ENCODE measurements around the gene ADK.

The ADK gene

DNA sequence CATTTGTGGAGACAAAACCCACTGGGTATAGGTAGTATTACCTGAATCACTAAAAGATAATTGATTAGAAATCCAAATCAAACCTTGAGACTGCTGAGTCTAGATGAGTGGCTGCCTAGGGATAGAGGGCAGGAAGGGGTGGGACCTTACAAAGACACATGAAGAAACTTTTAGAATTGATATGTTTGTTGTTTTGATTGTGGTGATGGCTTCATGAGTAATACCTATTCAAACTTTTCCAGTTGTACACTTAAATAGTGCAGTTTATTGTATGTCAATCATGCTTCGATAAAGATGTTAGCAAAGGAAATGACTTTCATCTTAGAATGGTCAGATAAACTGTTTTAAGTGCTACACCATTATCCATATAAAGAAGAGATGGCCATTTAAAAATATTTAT is 486.7 kb downstream of the ADK start:
- DNase-seq: no peak

DNA sequence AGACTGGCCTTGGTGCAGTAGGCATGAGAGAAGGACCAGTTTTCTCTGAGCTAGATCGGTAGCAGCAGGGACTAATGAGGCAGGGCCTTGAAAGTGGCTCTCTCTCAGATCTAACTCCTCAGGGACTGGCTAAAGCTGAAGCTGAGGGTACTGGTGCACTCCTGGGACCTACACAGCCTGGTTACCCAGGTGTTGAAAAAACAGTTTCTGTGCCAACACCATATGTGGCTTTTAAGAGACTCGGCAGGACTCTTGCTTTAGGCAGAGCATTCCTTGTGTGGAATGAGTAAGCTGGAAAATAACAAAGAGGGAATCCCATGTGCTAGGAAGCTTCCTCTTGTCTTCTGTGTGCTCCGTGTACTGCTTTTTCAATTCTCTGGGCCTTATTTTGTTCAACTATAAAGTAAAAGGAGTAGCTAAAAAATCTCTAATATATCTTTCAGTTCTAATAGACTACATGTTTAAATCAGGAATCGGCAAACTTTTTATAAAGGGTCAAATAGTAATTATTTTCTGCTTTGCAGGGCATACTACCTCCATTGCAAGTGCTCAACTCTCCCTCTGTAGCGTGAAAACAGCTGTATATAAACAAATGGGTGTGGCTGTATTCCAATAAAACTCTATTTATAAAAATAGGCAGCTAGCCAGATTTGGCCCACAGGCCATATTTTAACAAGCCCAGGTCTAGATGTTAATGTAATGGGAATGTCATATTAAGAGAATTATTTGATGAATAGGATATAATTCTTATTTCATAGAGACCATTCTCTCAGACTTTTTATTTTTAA is 489.3 kb downstream of the ADK start:
- DNase-seq: no peak

DNA sequence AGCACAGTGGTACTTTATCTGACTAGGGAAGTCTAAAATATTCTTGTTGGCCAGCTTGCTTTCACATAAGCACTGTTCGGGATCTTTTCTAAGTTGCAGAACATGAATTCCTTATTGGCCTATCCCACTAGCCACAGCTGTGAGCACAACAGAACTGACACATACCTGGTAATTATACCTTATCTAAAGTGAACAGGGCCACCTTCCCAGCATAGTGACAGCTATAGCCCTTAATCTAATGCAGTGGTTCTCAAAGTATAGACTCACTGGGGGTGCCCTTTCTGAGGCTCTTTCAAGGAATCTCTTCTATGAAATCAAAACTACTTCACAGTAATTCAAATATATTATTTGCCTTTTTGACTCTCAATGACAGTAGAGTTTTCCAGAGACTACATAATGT is 490.6 kb downstream of the ADK start:
- no peak for DNase-seq

DNA sequence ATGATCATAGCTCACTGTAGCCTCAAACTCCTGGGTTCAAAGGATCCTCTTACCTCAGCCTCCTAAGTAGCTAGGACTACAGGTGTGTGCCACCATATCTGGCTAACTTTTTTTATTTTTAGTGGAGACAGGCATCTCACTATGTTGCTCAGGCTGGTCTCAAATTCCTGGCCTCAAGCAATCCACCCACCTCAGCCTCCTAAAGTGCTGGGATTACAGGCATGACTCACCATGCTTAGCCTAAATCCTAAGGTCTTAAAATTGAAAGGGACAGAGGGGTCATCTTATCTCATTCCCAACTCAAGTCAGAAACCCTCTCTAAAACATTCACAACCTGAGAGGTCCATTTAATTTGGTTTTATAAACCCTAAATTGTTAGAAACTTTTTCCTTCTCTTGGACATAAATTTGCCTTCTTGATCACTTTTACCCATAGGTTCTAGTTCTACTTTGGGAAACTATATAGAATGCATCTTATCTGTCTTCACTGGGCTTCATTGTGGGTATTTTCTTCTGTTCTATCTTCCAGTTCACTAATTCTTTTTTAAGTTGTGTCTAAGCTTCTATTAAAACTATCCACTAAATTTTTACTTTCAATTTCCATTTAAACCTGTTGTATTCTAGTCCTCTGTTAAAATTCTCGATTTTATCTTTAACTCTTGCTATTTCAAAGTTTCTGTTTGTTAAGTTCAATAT is 492.0 kb downstream of the ADK start:
- no peak for DNase-seq

DNA sequence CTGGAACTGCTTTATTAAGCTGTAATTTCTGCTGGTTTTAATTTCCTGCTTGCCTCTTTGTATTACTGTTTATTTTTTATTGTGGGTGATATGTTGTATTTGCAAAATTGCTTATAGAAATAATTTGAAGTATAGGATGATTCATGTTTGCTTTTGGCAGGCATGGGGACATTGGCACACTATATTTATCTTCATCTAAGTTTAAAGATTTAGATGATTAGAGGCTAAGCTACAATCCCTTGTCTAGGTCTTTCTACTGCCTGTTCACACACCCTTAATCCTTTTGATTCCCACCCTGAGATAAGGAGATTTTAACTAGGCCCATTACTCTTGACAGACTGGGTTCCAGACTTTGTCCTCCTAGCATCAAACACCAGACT is 492.6 kb downstream of the ADK start:
- no peak for DNase-seq

DNA sequence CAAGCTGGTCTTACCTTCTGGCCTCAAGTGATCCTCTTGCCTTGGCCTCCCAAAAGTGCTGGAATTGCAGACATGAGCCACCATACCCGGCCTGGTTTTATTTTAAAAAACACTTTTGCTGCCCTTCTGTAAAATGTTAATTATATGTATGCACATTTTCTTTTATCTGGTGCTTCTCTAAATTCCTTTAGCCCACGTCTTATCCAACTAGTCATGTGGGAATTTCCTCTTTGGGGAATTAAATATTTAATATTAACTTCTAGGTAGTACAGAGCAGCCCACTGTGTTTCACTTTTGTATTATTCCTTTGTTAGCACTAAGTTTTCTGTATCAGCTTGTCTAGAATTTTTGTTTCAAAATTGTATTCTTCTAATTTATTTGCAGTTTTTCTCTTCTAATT is 493.7 kb downstream of the ADK start:
- DNase-seq: no peak

DNA sequence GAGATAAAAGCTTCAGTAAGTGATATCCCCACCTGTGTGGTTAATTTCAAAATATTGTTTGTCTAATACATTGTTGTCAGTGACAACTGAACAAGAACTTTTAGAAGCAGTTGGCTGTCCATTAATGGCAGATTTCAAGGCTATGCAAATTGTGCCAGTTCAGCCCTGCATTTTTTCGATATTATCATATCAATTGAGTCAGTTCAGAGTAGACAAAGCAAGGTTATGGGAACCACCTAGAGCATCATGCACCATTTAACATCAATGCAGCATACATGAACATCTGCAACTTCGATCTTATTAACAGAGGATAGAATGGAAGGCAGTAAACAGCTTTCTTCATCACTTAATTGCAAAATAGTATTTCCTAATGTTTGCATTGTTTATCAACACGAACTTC is 494.7 kb downstream of the ADK start:
- DNase-seq: no peak

DNA sequence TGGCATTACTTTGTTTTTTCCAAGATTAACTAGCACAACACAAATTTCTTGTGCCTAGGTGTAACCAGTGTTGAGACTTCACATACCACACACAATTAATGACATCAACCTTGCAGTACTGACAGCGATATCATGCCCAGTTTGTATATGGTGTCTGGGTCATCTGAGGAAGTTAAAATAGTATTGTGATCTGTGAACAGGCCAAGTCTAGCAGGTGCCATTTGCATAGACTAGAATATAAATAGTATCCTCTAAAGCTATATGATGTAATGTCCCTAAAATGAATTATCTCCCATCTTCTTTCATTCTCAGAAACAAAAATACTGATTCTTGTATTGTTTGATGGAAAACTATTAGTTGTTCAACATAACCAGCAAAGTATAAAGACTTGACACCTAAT is 499.6 kb downstream of the ADK start:
- DNase-seq: no peak

DNA sequence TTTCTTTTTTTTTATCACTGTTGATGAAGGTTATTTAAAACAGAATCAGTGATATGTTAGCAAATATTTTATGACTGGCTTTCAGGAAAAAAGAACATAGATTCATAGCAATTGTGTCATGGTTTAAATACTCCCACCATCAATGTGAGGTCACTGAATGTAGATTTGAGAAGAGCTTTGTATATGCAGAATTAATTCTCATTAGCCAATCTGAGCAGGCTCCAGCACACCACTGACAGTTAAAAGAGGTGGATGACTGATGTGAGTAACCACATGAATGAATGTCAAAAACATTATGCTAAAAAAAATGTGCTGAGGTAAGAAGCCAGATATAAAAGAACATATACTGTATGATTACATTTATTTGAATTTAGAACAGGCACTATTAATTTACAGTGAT is 500.5 kb downstream of the ADK start:
- no peak for DNase-seq

DNA sequence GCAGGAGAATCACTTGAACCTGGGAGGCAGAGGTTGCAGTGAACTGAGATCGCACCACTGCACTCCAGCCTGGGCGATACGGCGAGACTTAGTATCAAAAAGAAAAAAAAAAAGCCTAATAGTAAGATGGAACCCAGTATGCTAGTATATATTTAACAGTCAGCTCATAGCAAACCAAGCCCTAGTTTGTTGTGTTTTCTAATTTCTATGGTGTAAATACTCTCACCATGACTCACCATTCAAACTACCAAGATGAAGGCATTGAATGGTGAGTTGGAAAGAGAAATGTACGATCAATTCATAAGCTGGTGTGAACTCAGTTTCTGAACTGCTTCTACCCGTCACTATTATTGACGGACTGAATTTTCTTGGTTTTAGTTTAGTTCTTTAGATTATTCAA is 501.6 kb downstream of the ADK start:
- no peak for DNase-seq

DNA sequence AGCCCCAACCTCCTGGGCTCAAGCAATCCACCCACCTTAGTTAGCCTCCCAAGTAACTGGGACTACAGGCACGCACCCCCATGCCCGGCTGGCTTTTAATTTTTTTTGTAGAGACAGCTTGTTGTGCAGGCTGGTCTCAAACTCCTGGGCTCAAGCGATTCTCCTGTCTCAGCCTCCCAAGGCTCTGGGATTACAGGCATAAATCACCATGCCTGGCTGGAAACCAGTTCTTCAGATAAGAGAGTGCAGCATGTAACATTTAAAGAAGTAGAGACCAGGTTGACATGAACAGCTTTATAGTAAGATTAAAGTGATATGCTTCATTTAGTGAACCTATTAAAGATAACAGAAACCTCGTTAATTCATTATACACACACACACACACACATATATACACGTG is 507.5 kb downstream of the ADK start:
- DNase-seq: no peak

DNA sequence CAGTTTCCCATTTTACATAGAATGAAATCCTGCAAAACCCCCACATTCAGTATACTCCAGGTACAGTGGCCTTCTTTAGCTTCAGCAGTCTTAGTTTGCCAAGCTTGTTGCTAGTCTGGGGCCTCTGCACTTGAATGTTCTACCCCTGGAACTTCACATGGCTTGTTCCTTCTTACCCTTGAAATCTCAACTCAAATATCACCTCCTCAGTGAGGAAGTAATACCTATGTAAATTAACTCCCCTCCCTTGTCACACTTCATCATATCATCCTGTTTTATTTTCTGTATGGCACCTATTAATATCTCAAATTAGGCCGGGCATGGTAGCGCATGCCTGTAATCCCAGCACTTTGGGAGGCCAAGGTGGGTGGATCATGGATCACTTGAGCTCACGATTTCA is 511.6 kb downstream of the ADK start:
- no peak for DNase-seq

DNA sequence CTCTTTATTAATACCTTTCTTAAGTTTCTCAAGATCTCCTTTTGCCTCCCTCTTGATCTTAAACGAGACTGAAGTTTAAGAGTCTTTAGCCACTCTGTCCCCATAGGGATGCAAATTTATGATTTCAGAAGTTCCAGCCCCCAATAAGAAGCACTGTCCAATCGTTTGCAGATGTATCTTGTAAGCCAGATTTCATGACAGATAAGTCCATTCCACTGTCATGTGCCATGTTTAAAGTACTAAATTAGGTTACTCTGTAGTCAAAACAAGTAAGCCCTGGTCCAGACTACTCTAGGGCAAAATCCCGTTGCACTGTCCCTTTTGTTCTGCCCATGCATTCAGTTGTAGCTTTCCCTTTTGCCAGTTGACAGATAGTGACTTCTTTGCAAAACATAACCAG is 518.2 kb downstream of the ADK start:
- DNase-seq: no peak

DNA sequence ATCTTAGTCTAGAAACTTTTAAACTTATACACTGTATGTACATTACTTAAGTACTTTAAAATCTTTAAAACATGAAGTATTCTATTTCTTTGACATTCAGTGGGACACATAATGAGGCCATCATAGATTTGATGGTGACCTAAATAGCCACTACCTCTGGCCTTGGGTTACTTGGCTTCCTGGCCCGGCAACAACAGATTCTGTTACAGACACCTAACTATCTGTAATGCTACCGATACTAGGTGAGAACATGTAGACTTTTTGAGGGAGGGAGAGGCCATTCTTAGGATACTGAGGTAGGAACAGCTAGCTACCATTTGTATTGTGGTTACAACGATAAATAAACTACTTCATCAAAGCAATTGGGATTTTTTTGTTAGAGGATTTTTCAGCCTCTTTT is 520.7 kb downstream of the ADK start:
- DNase-seq: no peak

DNA sequence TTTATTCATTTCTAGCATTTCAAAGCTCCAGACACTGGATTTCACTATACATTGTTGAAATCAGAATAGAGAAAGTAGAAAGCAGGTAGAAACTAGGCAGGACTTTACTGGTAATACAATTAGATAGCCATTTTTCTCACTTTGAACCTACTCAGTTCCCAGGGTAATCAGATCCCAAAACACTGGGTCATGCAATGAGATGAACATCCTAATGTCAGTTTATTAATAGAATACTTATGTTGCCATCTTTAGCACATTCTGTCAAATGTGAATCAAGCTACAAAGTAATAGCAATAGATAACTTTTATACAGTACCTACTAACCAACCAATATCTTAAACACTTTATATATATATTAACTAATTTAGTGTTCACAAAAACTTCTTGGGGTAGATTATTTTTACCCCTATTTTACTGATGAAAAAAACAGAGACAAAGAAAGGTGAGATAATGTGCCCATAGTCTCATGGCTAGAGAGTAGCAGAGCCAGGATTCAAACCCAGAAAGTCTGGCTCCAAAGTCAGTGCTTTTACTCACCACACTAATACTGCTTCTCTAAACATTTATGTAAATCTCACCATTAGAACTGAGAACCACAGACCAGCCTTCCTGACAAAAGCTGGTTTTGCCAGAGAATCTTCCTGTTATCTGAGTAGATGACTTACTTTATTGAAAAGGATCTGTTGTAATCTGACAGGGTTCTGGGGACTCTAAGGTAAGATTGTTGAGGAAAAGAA is 521.6 kb downstream of the ADK start:
- DNase-seq: no peak

DNA sequence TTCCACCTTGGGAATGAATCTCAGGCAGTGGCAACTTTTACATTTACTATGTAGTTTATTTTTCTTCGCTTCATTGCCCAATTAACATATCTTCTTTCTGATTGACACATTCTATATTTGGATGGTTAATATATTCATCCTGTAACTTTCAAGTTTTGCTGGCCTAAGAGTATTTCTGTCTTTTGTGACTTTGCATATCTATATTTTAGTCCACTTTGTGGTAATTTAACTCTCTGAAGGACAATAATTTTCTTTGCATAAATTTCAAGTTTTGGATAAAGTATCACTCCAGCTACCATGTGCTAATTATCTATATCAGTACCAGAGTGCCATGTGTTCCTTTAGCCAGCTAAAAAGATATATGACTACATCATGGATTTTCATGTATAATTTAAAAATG is 523.9 kb downstream of the ADK start:
- DNase-seq: no peak

DNA sequence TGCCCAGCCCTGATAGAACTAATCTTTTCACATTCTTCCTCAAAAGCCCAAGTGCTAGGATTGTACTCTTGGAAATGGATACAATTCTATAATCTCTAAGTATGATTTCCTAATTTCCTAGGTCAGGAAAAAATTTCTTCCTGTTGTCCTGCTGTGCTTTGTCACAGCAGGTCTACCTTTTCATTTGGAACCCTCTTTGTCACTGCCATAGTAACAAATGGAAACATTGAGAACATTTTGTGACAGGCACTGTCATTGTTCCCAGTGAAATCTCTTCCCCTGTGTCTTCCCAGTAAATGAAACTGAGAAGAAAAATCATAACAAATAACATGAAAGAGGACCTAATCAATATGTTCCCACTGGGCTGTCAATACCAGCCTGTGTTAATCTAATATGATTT is 524.5 kb downstream of the ADK start:
- no peak for DNase-seq

DNA sequence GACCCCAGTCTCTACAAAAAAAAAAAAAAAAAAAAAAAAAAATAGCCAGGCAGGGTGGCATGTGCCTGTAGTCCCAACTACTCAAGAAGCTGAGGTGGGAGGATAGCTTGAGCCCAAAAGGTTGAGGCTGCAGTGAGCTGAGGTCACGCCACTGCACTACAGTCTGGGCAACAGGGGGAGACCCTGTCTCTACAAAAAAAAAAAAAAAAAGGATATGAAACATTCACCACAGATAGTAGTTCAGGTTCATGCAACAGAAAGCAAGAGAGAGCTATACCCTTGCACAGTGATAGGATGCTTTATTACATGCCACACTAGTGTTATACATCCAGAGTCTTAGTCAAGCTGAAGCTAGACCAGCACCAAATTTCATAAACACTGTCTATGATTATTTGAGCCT is 526.9 kb downstream of the ADK start:
- DNase-seq: no peak

DNA sequence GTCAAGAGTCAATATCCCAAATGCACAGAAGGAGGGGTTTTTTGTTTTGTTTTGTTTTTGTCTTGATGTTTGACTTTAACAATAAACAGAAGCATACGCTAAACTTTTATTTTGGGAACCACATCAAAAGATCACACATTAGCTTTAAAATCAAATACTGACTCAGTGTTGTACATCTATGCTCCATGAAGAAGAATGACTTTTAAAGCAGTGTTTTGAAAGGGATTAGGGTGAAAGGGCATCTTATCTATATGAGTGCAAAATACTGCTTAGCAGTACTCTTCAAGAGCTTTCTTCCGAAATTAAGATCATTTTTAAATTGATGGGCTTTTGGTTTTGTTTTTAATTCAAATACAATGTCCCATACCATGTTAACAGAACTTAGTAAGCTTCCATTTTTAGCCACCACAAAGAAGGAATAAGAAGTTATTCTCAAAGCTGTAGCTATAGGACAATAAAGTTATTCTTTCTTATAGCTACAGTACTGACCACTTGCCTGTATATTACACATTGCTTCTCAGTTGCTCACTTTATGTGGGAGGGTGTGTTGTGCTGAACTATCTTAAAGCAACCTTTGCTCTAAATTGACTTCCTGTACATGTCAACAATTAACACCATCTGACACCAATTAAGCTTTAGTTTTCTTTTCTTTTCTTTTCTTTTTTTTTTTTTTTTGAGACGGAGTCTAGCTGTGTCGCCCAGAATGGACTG is 531.1 kb downstream of the ADK start:
- no peak for DNase-seq

DNA sequence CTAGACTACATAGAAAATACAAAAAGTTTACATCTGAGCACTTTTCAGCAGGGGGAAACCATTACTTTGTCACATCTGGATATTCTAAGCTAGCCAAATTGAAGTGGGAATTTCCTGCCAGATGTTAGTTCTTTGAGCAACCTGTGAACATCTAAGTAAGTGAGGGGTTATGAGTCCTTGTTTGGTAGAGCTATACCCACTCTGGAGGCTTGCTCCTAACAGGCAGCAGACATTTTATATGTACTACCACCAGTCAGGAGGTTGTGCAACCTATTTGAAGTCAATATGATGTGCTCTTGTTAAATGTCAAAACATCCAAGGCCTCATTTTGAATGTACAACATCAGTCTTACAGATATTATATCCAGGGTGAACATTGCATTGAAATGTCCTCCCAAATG is 532.0 kb downstream of the ADK start:
- no peak for DNase-seq

DNA sequence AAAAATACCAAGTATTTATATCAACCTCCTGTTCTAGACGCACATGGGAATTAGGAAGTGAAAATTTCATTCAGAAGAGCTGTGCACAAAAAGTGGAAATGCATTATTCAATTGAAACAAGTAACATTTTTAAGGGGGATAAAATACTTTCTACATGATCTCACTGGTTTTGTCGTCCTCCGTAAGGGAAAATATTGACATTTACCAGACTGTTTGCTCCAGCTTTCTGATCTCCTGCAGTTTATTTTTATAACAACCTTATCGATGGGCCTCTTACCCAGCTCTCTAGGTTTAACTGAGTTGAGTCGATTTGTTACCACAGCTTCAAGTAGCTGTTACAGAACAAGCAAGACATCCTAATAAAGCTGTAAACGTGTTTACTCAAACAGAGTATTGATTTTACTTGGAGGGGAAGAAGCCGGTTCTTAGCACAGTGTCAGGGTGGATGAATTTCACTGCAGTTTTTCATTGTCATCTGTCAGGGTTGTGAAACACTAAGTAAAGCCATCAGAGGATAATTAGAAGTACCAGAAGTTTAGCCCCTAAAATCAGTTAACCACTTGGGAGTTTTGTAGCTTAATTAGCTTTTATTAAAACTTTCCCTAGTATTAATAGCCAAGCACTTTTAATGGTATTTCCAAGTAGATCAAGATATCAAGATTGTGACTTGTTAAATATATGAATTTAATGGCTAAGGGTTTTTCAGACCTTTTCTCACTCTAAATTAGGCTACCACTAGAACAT is 532.8 kb downstream of the ADK start:
- DNase-seq: no peak

DNA sequence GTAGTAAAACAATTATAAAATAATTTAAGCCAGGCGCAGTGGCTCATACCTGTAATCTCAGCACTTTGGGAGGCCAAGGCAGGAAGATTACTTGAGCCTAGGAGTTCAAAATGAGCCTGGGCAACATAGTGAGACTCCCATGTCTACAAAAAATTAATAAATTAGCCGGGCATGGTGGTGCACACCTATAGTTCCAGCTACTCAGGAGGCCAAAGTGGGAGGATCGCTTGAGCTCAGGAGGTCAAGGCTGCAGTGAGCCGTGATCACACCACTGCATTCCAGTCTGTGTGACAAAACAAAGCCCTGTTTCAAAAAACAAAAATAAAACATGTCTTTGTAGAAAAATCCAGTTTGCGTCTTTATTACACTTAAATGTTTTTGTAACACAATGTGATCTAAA is 533.4 kb downstream of the ADK start:
- DNase-seq: no peak

DNA sequence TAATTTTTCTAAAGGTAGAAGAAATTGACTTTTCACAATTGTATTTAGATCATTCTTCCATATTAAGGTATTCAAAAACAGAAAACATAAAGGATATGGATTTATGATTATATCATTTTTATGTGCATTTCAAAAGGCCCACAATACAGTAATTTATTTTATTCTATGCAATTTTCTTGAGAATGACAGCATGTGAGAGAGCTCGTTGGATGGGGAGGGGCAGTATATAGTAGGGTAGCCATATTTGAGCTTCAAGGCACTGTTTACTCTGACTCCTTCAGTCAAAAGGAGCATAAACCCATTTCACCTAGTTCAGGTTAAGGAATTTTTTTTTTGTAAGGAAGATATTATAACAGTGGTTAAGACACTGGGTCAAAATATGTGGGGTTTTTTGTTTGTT is 534.5 kb downstream of the ADK start:
- DNase-seq: no peak
